ENCODE data around the gene TTC38. TPM values are rescaled to one million over a fixed set of nuclear protein-coding genes. Genes with fewer than 3 reads are reported as not detected.
"Not testable (repeated sequence)": the region's sequence is repeated elsewhere in the genome, so short reads cannot be mapped to it uniquely, and the experiment has no call there.

The TTC38 gene
- total and polyA plus RNA-seq, 4 donors = 23.3 to 28.2 (median 25.3) TPM

DNA sequence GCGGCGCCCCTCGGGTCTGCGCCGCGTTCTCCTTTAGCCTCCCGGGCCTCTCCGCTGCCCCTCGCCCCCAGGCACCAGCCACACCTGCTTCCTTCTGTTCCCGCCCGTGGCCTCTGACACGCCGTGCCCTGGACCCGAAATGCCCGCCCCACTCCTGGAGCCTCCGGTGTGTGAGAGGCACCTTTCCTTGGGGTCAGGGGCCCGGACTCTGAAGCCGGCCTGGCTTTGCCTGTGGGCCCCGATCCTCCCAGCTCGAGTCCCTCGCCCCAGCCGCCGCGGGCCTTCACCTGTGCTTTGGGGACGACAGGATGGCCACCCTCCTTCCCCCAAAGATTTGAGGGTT lies 17.1 kb upstream of the TTC38 start:
- DNase-seq (peak; percentile 48 to 82), ATAC-seq (ENCODE audit: low FRiP score) (peak; percentile 22)
- WGBS, 2 donors = 4 to 7% methylated on average over 25 of the region's 25 CpGs
- peak overlapping the region; percentile 57 to 87 for H3K4me3 ChIP-seq (ENCODE audit: low read length in 2 of 2)
- H3K27ac ChIP-seq (ENCODE audit: low read depth in 1 of 2, low read length in 2 of 2) = no peak overlapping the region
- no peaks in the 10 kb centered on the region for H3K36me3 ChIP-seq (ENCODE audit: control insufficient read depth in 1 of 2, insufficient read depth in 2 of 2, low read length in 1 of 2)
- no peaks in the 10 kb centered on the region for H3K4me1 ChIP-seq (ENCODE audit: control insufficient read depth in 1 of 2, insufficient read depth in 2 of 2, low read length in 2 of 2)
- no peaks in the 10 kb centered on the region for H3K27me3 ChIP-seq (ENCODE audit: control insufficient read depth in 1 of 2, insufficient read depth in 2 of 2, low read length in 1 of 2)
- intact Hi-C loops (cut with DNase I) = no loop called here
- no peaks in the 10 kb centered on the region for H3K9me3 ChIP-seq (ENCODE audit: control insufficient read depth, low read length)

DNA sequence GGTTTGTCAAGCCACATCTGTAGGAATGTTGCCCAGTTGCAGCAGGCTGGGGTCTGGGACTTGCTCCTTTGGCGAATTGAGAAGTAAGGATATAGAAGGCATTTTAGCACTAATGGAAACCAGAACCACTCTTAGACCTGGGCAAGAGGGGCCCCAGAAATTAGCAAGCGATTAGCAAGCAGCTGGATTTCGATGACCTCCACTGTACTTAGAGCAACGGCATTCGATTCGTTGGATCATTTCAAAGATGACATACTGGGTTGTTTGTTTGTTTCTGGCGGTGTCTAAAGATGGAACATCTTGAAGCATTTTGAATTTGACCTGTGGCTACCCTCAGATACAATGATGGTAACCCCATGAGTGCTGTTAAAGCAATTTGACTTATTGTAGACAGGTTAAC lies 16.5 kb upstream of the TTC38 start:
- intact Hi-C loops (cut with DNase I) = no loop called here
- Histone ChIP-seq H3K27me3 (ENCODE audit: control insufficient read depth in 1 of 2, insufficient read depth in 2 of 2, low read length in 1 of 2) (no peaks in the 10 kb centered on the region), H3K4me3 (ENCODE audit: low read length in 2 of 2) (no peak overlapping the region), H3K4me1 (ENCODE audit: control insufficient read depth in 1 of 2, insufficient read depth in 2 of 2, low read length in 2 of 2) (no peaks in the 10 kb centered on the region), H3K27ac (ENCODE audit: low read depth in 1 of 2, low read length in 2 of 2) (no peak overlapping the region), H3K9me3 (ENCODE audit: control insufficient read depth, low read length) (peaks cover under 1% of the 10 kb centered on the region), H3K36me3 (ENCODE audit: control insufficient read depth in 1 of 2, insufficient read depth in 2 of 2, low read length in 1 of 2) (no peaks in the 10 kb centered on the region)
- DNase-seq (no peak), ATAC-seq (ENCODE audit: low FRiP score) (no peak)
- WGBS, 2 donors = 70 to 79% methylated on average over 7 of the region's 7 CpGs

DNA sequence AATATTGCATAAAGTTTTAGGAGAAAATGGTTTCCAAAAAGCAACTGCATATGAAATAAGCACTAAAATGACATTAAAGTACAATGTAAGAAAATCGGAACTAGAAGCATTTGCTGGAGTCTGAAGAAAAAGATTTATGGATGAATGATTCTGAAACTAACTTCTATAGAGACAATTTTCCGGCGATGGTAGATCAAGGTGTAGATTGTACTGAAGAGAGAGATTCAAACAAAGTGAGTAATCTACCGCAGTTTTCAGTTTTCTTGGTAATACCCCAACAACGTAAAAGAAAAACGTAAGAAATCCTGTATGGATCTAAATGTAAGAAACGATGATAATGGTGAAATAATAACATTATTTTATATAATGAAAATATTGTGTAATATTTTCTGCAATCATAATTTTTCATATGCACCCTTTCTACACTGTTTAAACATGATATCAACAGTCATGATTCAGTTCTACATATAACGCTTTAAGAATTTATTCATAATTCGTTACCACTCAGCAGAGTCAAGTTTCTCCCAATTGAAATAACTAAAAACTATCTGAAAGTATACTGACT lies 15.9 kb upstream of the TTC38 start:
- intact Hi-C loops (cut with DNase I) = no loop called here
- no peaks in the 10 kb centered on the region for H3K36me3 ChIP-seq (ENCODE audit: control insufficient read depth in 1 of 2, insufficient read depth in 2 of 2, low read length in 1 of 2)
- no peak overlapping the region for H3K27ac ChIP-seq (ENCODE audit: low read depth in 1 of 2, low read length in 2 of 2)
- DNase-seq (no peak), ATAC-seq (ENCODE audit: low FRiP score) (no peak)
- no peaks in the 10 kb centered on the region for H3K27me3 ChIP-seq (ENCODE audit: control insufficient read depth in 1 of 2, insufficient read depth in 2 of 2, low read length in 1 of 2)
- H3K4me3 ChIP-seq (ENCODE audit: low read length in 2 of 2) = no peak overlapping the region
- WGBS, 2 donors = 92 to 94% methylated on average over 9 of the region's 9 CpGs
- H3K9me3 ChIP-seq (ENCODE audit: control insufficient read depth, low read length) = peaks cover 4% of the 10 kb centered on the region
- no peaks in the 10 kb centered on the region for H3K4me1 ChIP-seq (ENCODE audit: control insufficient read depth in 1 of 2, insufficient read depth in 2 of 2, low read length in 2 of 2)

DNA sequence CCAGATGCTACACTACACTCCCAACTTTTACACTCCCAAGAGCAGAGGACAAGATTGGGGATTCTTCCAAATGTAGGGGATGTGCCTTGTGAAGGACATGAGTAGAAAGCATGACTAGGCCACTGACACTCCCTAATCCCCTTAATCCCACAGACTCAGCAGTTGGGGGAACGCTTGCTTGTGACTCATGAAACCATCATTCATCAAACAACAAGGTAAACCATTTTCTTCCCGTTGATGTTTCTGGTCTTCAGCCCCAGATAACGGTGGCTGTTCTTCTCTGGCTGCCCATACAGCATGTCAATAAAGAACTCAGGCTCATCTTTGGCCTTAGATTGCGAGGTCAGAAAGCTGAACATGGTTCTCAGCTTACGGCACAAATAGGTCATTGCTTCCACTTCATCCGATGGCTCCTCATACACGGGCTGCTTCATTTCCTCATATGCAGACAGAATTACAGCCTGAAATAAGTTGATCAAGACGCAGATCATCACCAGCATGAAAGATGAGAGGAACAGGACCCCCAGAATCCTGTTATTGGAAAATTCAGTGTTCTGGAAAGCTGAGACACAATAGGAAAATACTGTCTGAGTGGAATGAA lies 11.3 kb upstream of the TTC38 start:
- Histone ChIP-seq H3K27ac (ENCODE audit: low read depth in 1 of 2, low read length in 2 of 2) (no peak overlapping the region), H3K36me3 (ENCODE audit: control insufficient read depth in 1 of 2, insufficient read depth in 2 of 2, low read length in 1 of 2) (no peaks in the 10 kb centered on the region), H3K4me1 (ENCODE audit: control insufficient read depth in 1 of 2, insufficient read depth in 2 of 2, low read length in 2 of 2) (no peaks in the 10 kb centered on the region), H3K4me3 (ENCODE audit: low read length in 2 of 2) (no peak overlapping the region), H3K27me3 (ENCODE audit: control insufficient read depth in 1 of 2, insufficient read depth in 2 of 2, low read length in 1 of 2) (no peaks in the 10 kb centered on the region), H3K9me3 (ENCODE audit: control insufficient read depth, low read length) (peaks cover 4% of the 10 kb centered on the region)
- 85 to 93% methylated on average over 8 of the region's 8 CpGs for WGBS, 2 donors
- intact Hi-C loops (cut with DNase I) = no loop called here
- DNase-seq = no peak
- no peak for ATAC-seq (ENCODE audit: low FRiP score)

DNA sequence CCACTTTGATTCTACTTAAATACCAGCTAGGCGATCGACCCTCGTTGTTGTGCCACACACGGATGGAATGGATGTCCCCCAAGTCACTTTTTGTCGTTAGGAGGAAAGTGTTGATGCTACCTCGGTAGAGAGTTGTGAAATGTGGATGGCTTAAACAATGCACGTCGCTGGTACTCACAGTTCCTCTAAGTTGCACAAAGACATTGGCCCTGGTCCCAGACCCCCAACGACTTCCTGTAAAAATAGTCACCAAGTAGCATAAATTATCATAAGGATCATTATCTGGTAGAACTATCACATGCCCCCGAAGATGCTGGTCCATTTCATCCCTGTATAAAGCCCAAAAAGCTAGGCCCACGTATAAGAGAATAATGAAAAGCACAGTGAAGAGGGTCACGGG lies 8.4 kb upstream of the TTC38 start:
- intact Hi-C loops (cut with DNase I) = no loop called here
- Histone ChIP-seq H3K27ac (ENCODE audit: low read depth in 1 of 2, low read length in 2 of 2) (no peak overlapping the region), H3K4me3 (ENCODE audit: low read length in 2 of 2) (no peak overlapping the region), H3K27me3 (ENCODE audit: control insufficient read depth in 1 of 2, insufficient read depth in 2 of 2, low read length in 1 of 2) (no peaks in the 10 kb centered on the region), H3K9me3 (ENCODE audit: control insufficient read depth, low read length) (peaks cover 4% of the 10 kb centered on the region), H3K4me1 (ENCODE audit: control insufficient read depth in 1 of 2, insufficient read depth in 2 of 2, low read length in 2 of 2) (no peaks in the 10 kb centered on the region), H3K36me3 (ENCODE audit: control insufficient read depth in 1 of 2, insufficient read depth in 2 of 2, low read length in 1 of 2) (no peaks in the 10 kb centered on the region)
- ATAC-seq (ENCODE audit: low FRiP score) = no peak
- peak; percentile 47 to 49 for DNase-seq
- WGBS, 2 donors = 86 to 88% methylated on average over 12 of the region's 12 CpGs

DNA sequence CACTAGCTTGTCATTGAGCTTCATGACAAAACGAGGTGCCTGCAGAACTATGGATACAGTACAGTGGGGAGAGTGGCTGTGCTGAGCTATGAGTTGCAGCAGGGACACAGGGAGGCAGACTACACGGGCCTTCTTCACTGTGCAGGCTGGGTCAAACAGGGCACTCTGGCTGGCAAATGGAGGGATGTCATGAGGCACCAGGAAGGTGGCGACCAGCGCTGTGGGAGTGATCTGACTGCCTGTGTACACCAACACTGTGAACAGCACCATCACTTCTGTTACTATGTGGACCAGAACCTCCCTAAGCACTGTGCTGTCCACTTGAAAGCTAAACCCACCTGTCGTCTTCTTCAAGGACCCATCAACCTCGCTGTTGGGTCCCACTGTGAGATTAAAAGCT lies 7.8 kb upstream of the TTC38 start:
- Histone ChIP-seq H3K4me3 (ENCODE audit: low read length in 2 of 2) (no peak overlapping the region), H3K27ac (ENCODE audit: low read depth in 1 of 2, low read length in 2 of 2) (no peak overlapping the region), H3K9me3 (ENCODE audit: control insufficient read depth, low read length) (peaks cover 4% of the 10 kb centered on the region), H3K36me3 (ENCODE audit: control insufficient read depth in 1 of 2, insufficient read depth in 2 of 2, low read length in 1 of 2) (no peaks in the 10 kb centered on the region), H3K27me3 (ENCODE audit: control insufficient read depth in 1 of 2, insufficient read depth in 2 of 2, low read length in 1 of 2) (no peaks in the 10 kb centered on the region), H3K4me1 (ENCODE audit: control insufficient read depth in 1 of 2, insufficient read depth in 2 of 2, low read length in 2 of 2) (no peaks in the 10 kb centered on the region)
- intact Hi-C loops (cut with DNase I) = no loop called here
- WGBS, 2 donors = 83 to 92% methylated on average over 5 to 6 of the region's 6 CpGs
- peak in 1 of 2 donors; percentile 46 for DNase-seq
- no peak for ATAC-seq (ENCODE audit: low FRiP score)

DNA sequence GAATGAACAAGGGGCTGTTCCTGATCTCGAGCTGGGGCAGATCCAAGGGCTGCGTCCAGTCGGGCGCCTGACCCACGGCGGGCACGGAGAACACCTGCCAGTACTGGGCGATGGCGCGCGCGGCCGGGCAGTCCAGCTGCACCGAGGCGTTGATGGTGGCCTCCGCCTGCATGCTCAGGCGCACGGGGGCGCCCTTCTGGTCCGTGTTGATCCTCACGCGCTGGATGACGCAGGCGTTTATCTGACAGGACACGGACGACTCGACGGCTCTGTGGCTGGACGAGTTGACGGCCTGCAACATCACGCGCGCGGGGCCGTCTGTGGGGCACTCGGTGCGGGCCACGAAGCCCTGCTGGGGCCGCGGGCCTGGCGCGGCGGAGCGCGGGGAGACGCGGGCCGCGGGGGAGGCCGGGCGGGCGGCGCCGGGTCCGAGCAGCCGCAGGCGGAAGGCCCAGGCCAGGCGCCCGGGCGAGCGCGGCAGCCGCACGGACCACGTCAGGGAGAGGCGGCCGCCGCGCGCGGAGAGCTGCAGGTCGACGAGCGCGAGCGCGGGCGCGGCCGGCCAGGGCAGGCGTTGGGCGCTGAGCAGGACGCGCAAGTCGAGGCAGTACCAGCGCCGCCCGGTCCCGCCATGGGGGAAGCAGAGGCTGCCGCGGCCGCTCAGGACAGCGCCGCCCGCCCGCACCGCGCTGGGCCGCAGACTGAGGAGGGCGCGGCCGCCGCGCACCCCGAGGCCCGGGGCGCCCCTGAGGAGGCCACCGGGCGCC lies 5.2 kb upstream of the TTC38 start:
- Histone ChIP-seq H3K9me3 (ENCODE audit: control insufficient read depth, low read length) (no peaks in the 10 kb centered on the region), H3K27ac (ENCODE audit: low read depth in 1 of 2, low read length in 2 of 2) (no peak overlapping the region), H3K4me3 (ENCODE audit: low read length in 2 of 2) (peak overlapping the region; percentile 11 to 37), H3K36me3 (ENCODE audit: control insufficient read depth in 1 of 2, insufficient read depth in 2 of 2, low read length in 1 of 2) (no peaks in the 10 kb centered on the region), H3K27me3 (ENCODE audit: control insufficient read depth in 1 of 2, insufficient read depth in 2 of 2, low read length in 1 of 2) (no peaks in the 10 kb centered on the region), H3K4me1 (ENCODE audit: control insufficient read depth in 1 of 2, insufficient read depth in 2 of 2, low read length in 2 of 2) (no peaks in the 10 kb centered on the region)
- ATAC-seq (ENCODE audit: low FRiP score) (peak; percentile 71), DNase-seq (peak; percentile 88 to 90)
- intact Hi-C loops (cut with DNase I) = no loop called here
- WGBS, 2 donors = 9 to 10% methylated on average over 62 to 109 of the region's 109 CpGs

DNA sequence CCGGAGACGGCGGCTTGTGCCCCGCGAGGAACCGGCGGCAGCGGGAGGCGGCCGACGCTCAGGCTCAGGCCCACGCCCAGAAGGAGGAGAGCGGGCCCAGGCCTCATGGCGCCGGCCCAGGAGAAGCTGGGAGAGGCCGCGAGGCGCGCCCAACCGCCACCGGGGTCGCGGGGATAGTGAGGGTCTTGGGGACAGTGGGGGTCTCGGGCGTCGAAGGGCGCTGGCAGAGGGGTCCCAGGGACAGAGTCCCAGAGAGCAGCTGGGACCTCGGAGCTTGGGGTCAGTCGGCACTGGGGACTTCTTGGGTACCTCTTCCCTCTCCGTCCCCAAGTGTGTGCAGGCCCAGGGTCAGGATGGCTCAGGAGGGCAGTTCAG lies 4.6 kb upstream of the TTC38 start, which contains the start of gene PKDREJ:
Gene PKDREJ (minus strand): TSS at position 128 of the 375 bp plus-strand sequence. CDS start 21 bp downstream, at position 107.
- Histone ChIP-seq H3K4me1 (ENCODE audit: control insufficient read depth in 1 of 2, insufficient read depth in 2 of 2, low read length in 2 of 2) (no peaks in the 10 kb centered on the region), H3K9me3 (ENCODE audit: control insufficient read depth, low read length) (no peaks in the 10 kb centered on the region), H3K27ac (ENCODE audit: low read depth in 1 of 2, low read length in 2 of 2) (no peak within 1 kb of the TSS), H3K27me3 (ENCODE audit: control insufficient read depth in 1 of 2, insufficient read depth in 2 of 2, low read length in 1 of 2) (no peaks in the 10 kb centered on the region), H3K4me3 (ENCODE audit: low read length in 2 of 2) (peak within 1 kb of the TSS; percentile 11 to 37), H3K36me3 (ENCODE audit: control insufficient read depth in 1 of 2, insufficient read depth in 2 of 2, low read length in 1 of 2) (no peaks in the 10 kb centered on the region)
- WGBS, 2 donors = 40% methylated on average over 22 to 30 of the region's 30 CpGs
- ATAC-seq (ENCODE audit: low FRiP score) (no peak), DNase-seq (peak in 1 of 2 donors; percentile 77)
- intact Hi-C loops (cut with DNase I) = no loop called here

DNA sequence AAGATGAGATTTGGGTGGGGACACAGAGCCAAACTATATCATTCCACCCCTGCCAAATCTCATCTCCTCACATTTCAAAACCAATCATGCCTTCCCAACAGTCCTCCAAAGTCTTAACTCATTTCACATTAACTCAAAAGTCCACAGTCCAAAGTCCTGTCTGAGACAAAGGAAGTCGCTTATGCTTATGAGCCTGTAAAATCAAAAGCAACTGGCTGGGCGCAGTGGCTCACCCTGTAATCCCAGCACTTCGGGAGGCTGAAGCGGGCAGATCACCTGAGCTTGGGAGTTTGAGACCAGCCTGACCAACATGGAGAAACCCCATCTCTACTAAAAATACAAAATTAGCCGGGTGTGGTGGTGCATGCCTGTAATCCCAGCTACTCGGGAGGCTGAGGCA lies 3.3 kb upstream of the TTC38 start:
- 95 to 96% methylated on average over 4 to 6 of the region's 6 CpGs for WGBS, 2 donors
- H3K4me3 ChIP-seq (ENCODE audit: low read length in 2 of 2); H3K36me3 ChIP-seq (ENCODE audit: control insufficient read depth in 1 of 2, insufficient read depth in 2 of 2, low read length in 1 of 2); H3K9me3 ChIP-seq (ENCODE audit: control insufficient read depth, low read length); intact Hi-C loops (cut with DNase I); H3K27ac ChIP-seq (ENCODE audit: low read depth in 1 of 2, low read length in 2 of 2); H3K4me1 ChIP-seq (ENCODE audit: control insufficient read depth in 1 of 2, insufficient read depth in 2 of 2, low read length in 2 of 2); H3K27me3 ChIP-seq (ENCODE audit: control insufficient read depth in 1 of 2, insufficient read depth in 2 of 2, low read length in 1 of 2); ATAC-seq (ENCODE audit: low FRiP score): not testable (repeated sequence)
- peak in 1 of 2 donors; percentile 16 for DNase-seq
